Measurements from ENCODE around the gene TMEM145.
A peak's percentile ranks its signal among the peaks of the same experiment; 100 is the strongest.
"Not testable (repeated sequence)": the region's sequence is repeated elsewhere in the genome, so short reads cannot be mapped to it uniquely, and the experiment has no call there.

TMEM145 gene

GRCh38 chr19:42313096-42313839, at the start of gene TMEM145:
Gene TMEM145 (plus strand): TSS chr19:42313309. CDS start chr19:42313377, 68 bp downstream.
- no peaks in the 10 kb centered on the region for H3K36me3 ChIP-seq (ENCODE audit: control insufficient read depth, insufficient read depth, low read length)
- peaks cover 32% of the 10 kb centered on the region for H3K27me3 ChIP-seq (ENCODE audit: control insufficient read depth, insufficient read depth, low read length)
- peaks cover 8% of the 10 kb centered on the region for H3K4me1 ChIP-seq (ENCODE audit: control insufficient read depth, insufficient read depth, low read length)
- H3K9me3 ChIP-seq (ENCODE audit: control insufficient read depth, low read length): no peaks in the 10 kb centered on the region
- H3K4me3 ChIP-seq (ENCODE audit: low read length): no peak within 1 kb of the TSS
- peak within 1 kb of the TSS; percentile 40 for H3K9ac ChIP-seq (ENCODE audit: low read length)

- H3K36me3 ChIP-seq (ENCODE audit: control insufficient read depth, insufficient read depth, low read length); H3K27me3 ChIP-seq (ENCODE audit: control insufficient read depth, insufficient read depth, low read length); H3K4me3 ChIP-seq (ENCODE audit: low read length); H3K9ac ChIP-seq (ENCODE audit: low read length); H3K9me3 ChIP-seq (ENCODE audit: control insufficient read depth, low read length): not testable (repeated sequence)
- peaks cover 14% of the 10 kb centered on the region for H3K4me1 ChIP-seq (ENCODE audit: control insufficient read depth, insufficient read depth, low read length)
These were observed 47.0 kb upstream of the TMEM145 start for GRCh38 chr19:42266105-42266504.

GRCh38 chr19:42266928-42267603, 46.0 kb upstream of the TMEM145 start:
- H3K4me1 ChIP-seq (ENCODE audit: control insufficient read depth, insufficient read depth, low read length): peaks cover 20% of the 10 kb centered on the region
- H3K36me3 ChIP-seq (ENCODE audit: control insufficient read depth, insufficient read depth, low read length); H3K9ac ChIP-seq (ENCODE audit: low read length); H3K4me3 ChIP-seq (ENCODE audit: low read length); H3K27me3 ChIP-seq (ENCODE audit: control insufficient read depth, insufficient read depth, low read length); H3K9me3 ChIP-seq (ENCODE audit: control insufficient read depth, low read length): not testable (repeated sequence)

- peaks cover 20% of the 10 kb centered on the region for H3K4me1 ChIP-seq (ENCODE audit: control insufficient read depth, insufficient read depth, low read length)
- no peaks in the 10 kb centered on the region for H3K36me3 ChIP-seq (ENCODE audit: control insufficient read depth, insufficient read depth, low read length)
- H3K4me3 ChIP-seq (ENCODE audit: low read length): no peak overlapping the region
- no peaks in the 10 kb centered on the region for H3K9me3 ChIP-seq (ENCODE audit: control insufficient read depth, low read length)
- peak overlapping the region; percentile 63 for H3K9ac ChIP-seq (ENCODE audit: low read length)
- no peaks in the 10 kb centered on the region for H3K27me3 ChIP-seq (ENCODE audit: control insufficient read depth, insufficient read depth, low read length)
These were observed 45.4 kb upstream of the TMEM145 start for GRCh38 chr19:42267644-42268141.

GRCh38 chr19:42268142-42268703, 44.9 kb upstream of the TMEM145 start:
- H3K9ac ChIP-seq (ENCODE audit: low read length): peak overlapping the region; percentile 81
- H3K9me3 ChIP-seq (ENCODE audit: control insufficient read depth, low read length): no peaks in the 10 kb centered on the region
- H3K4me3 ChIP-seq (ENCODE audit: low read length): peak overlapping the region; percentile 80
- no peaks in the 10 kb centered on the region for H3K27me3 ChIP-seq (ENCODE audit: control insufficient read depth, insufficient read depth, low read length)
- H3K36me3 ChIP-seq (ENCODE audit: control insufficient read depth, insufficient read depth, low read length): no peaks in the 10 kb centered on the region
- peaks cover 20% of the 10 kb centered on the region for H3K4me1 ChIP-seq (ENCODE audit: control insufficient read depth, insufficient read depth, low read length)

GRCh38 chr19:42268704-42269477, 44.2 kb upstream of the TMEM145 start, which contains the start of gene CIC:
Gene CIC (plus strand): TSS chr19:42269252. CDS start chr19:42271784, 2,532 bp downstream.
- H3K4me3 ChIP-seq (ENCODE audit: low read length): peak within 1 kb of the TSS; percentile 87
- H3K4me1 ChIP-seq (ENCODE audit: control insufficient read depth, insufficient read depth, low read length): peaks cover 20% of the 10 kb centered on the region
- H3K27me3 ChIP-seq (ENCODE audit: control insufficient read depth, insufficient read depth, low read length): no peaks in the 10 kb centered on the region
- no peaks in the 10 kb centered on the region for H3K9me3 ChIP-seq (ENCODE audit: control insufficient read depth, low read length)
- no peaks in the 10 kb centered on the region for H3K36me3 ChIP-seq (ENCODE audit: control insufficient read depth, insufficient read depth, low read length)
- H3K9ac ChIP-seq (ENCODE audit: low read length): peak within 1 kb of the TSS; percentile 99

- Histone ChIP-seq H3K4me3 (ENCODE audit: low read length) (peak overlapping the region; percentile 87), H3K9ac (ENCODE audit: low read length) (peak overlapping the region; percentile 99), H3K36me3 (ENCODE audit: control insufficient read depth, insufficient read depth, low read length) (no peaks in the 10 kb centered on the region), H3K27me3 (ENCODE audit: control insufficient read depth, insufficient read depth, low read length) (no peaks in the 10 kb centered on the region), H3K9me3 (ENCODE audit: control insufficient read depth, low read length) (no peaks in the 10 kb centered on the region), H3K4me1 (ENCODE audit: control insufficient read depth, insufficient read depth, low read length) (peaks cover 20% of the 10 kb centered on the region)
These were observed 43.4 kb upstream of the TMEM145 start for GRCh38 chr19:42269478-42270345.

- Histone ChIP-seq H3K4me1 (ENCODE audit: control insufficient read depth, insufficient read depth, low read length) (peaks cover 20% of the 10 kb centered on the region), H3K9ac (ENCODE audit: low read length) (peak overlapping the region; percentile 99), H3K27me3 (ENCODE audit: control insufficient read depth, insufficient read depth, low read length) (no peaks in the 10 kb centered on the region), H3K4me3 (ENCODE audit: low read length) (peak overlapping the region; percentile 87), H3K9me3 (ENCODE audit: control insufficient read depth, low read length) (no peaks in the 10 kb centered on the region), H3K36me3 (ENCODE audit: control insufficient read depth, insufficient read depth, low read length) (no peaks in the 10 kb centered on the region)
These were observed 42.6 kb upstream of the TMEM145 start for GRCh38 chr19:42270346-42271044.

GRCh38 chr19:42271045-42271419, 42.1 kb upstream of the TMEM145 start:
- H3K27me3 ChIP-seq (ENCODE audit: control insufficient read depth, insufficient read depth, low read length): no peaks in the 10 kb centered on the region
- peaks cover 20% of the 10 kb centered on the region for H3K4me1 ChIP-seq (ENCODE audit: control insufficient read depth, insufficient read depth, low read length)
- no peak overlapping the region for H3K4me3 ChIP-seq (ENCODE audit: low read length)
- peak overlapping the region; percentile 99 for H3K9ac ChIP-seq (ENCODE audit: low read length)
- H3K9me3 ChIP-seq (ENCODE audit: control insufficient read depth, low read length): no peaks in the 10 kb centered on the region
- H3K36me3 ChIP-seq (ENCODE audit: control insufficient read depth, insufficient read depth, low read length): no peaks in the 10 kb centered on the region

- H3K4me1 ChIP-seq (ENCODE audit: control insufficient read depth, insufficient read depth, low read length): peaks cover 20% of the 10 kb centered on the region
These were observed 41.1 kb upstream of the TMEM145 start for GRCh38 chr19:42271861-42272534.

More at GRCh38 chr19:42271861-42272534, 41.1 kb upstream of the TMEM145 start:
- H3K9ac ChIP-seq (ENCODE audit: low read length): no peak overlapping the region
- no peak overlapping the region for H3K4me3 ChIP-seq (ENCODE audit: low read length)
- no peaks in the 10 kb centered on the region for H3K36me3 ChIP-seq (ENCODE audit: control insufficient read depth, insufficient read depth, low read length)
- H3K27me3 ChIP-seq (ENCODE audit: control insufficient read depth, insufficient read depth, low read length): no peaks in the 10 kb centered on the region
- no peaks in the 10 kb centered on the region for H3K9me3 ChIP-seq (ENCODE audit: control insufficient read depth, low read length)
